Neural cell (in vitro differentiated cells): ENCODE measurements around the gene TAF6. TPM values are rescaled to one million over a fixed set of nuclear protein-coding genes. Genes with fewer than 3 reads are reported as not detected.

Experiments used
- H2AFZ ChIP-seq: fragments of 200-600, 300-800 bp; sonication (generic), shearing (Covaris generic); 2 replicates; pipeline ENCODE4 v1.6.0; 2014; ENCODE audit warnings: low read depth, mild to moderate bottlenecking, antibody characterized with exemption, low read length, moderate library complexity
- H3F3A ChIP-seq: fragments of 200-600 bp; shearing (Covaris generic); 2 replicates; pipeline ENCODE4 v1.6.1; 2016; ENCODE audit warnings: mild to moderate bottlenecking, moderate library complexity, mixed read lengths, antibody characterized with exemption, low read length; ENCODE audit not compliant: insufficient read depth, poor library complexity, severe bottlenecking
- H3K27ac ChIP-seq: fragments of 200-600, 300-800 bp; sonication (generic), shearing (Covaris generic); 2 replicates; pipeline ENCODE4 v1.5.1; 2014; ENCODE audit warnings: mild to moderate bottlenecking, low read length, moderate library complexity
- H3K27me3 ChIP-seq: fragments of 300-800, 200-600 bp; sonication (generic), shearing (Covaris generic); 2 replicates; pipeline ENCODE4 v1.6.0; 2014; ENCODE audit warnings: mild to moderate bottlenecking, low read depth, low read length, moderate library complexity; ENCODE audit not compliant: insufficient read depth
- H3K36me3 ChIP-seq: fragments of 300-800, 200-600 bp; sonication (generic), shearing (Covaris generic); 2 replicates; pipeline ENCODE4 v1.5.1; 2014; ENCODE audit warnings: mild to moderate bottlenecking, antibody characterized with exemption, low read length, moderate library complexity; ENCODE audit not compliant: insufficient read depth
- H3K4me2 ChIP-seq: fragments of 300-800, 200-600 bp; sonication (generic), shearing (Covaris generic); 2 replicates; pipeline ENCODE4 v1.6.0; 2014; ENCODE audit warnings: mild to moderate bottlenecking, low read length
- H3K4me3 ChIP-seq: fragments of 300-800, 200-600 bp; sonication (generic), shearing (Covaris generic); 2 replicates; pipeline ENCODE4 v1.5.1; 2014; ENCODE audit warnings: mild to moderate bottlenecking, low read length, moderate library complexity
- H3K79me2 ChIP-seq: fragments of 200-600 bp; shearing (Covaris generic); replicated peaks from 2 replicates; pipeline ENCODE4 v1.6.0; 2014; ENCODE audit warnings: mild to moderate bottlenecking, low read length, moderate library complexity; ENCODE audit not compliant: insufficient read depth
- H3K9ac ChIP-seq: fragments of 300-800, 200-600 bp; sonication (generic), shearing (Covaris generic); 2 replicates; pipeline ENCODE4 v1.6.1; 2016; ENCODE audit warnings: mild to moderate bottlenecking, low read length, mixed read lengths
- H3K9me2 ChIP-seq: fragments of 200-600 bp; shearing (Covaris generic); 2 replicates; pipeline ENCODE4 v1.6.1; 2016; ENCODE audit warnings: mild to moderate bottlenecking, low read length, mixed read lengths; ENCODE audit not compliant: insufficient read depth
- H3K9me3 ChIP-seq: fragments of 200-600, 300-800 bp; sonication (generic), shearing (Covaris generic); 2 replicates; pipeline ENCODE4 v1.6.1; 2016; ENCODE audit warnings: mild to moderate bottlenecking, mixed run types, low read length, moderate library complexity, mixed read lengths
- H4K20me1 ChIP-seq: fragments of 200-600 bp; shearing (Covaris generic); 2 replicates; pipeline ENCODE4 v1.6.1; 2016; ENCODE audit warnings: mild to moderate bottlenecking, mixed run types; ENCODE audit not compliant: insufficient read depth
- EP300 ChIP-seq: fragments of 450-650 bp; conservative IDR thresholded peaks from 2 replicates; pipeline ENCODE4 v1.6.1; 2014; ENCODE audit warnings: antibody characterized with exemption, mild to moderate bottlenecking, moderate library complexity; ENCODE audit not compliant: poor library complexity, severe bottlenecking
- EZH2 ChIP-seq: fragments of 200-600, 300-800 bp; shearing (Covaris generic), sonication (generic); IDR thresholded peaks from 2 replicates; pipeline ENCODE4 v1.6.1; 2014; ENCODE audit warnings: antibody characterized with exemption, low read length, borderline replicate concordance, mild to moderate bottlenecking; ENCODE audit not compliant: insufficient read depth, poor library complexity, severe bottlenecking
- MXI1 ChIP-seq: fragments of 450-650 bp; conservative IDR thresholded peaks from 2 replicates; pipeline ENCODE4 v1.6.1; 2014; ENCODE audit warnings: antibody characterized with exemption, mild to moderate bottlenecking; ENCODE audit not compliant: poor library complexity, severe bottlenecking
- POLR2AphosphoS5 ChIP-seq: IDR thresholded peaks from 2 replicates; pipeline ENCODE4 v1.6.1; 2012
- RAD21 ChIP-seq: fragments of 450-650 bp; conservative IDR thresholded peaks from 2 replicates; pipeline ENCODE4 v1.6.1; 2014; ENCODE audit warnings: antibody characterized with exemption, mild to moderate bottlenecking, moderate library complexity
- SMC3 ChIP-seq: fragments of 450-650 bp; conservative IDR thresholded peaks from 2 replicates; pipeline ENCODE4 v1.6.1; 2014; ENCODE audit warnings: antibody characterized with exemption, mild to moderate bottlenecking, moderate library complexity; ENCODE audit not compliant: poor library complexity
- TAF1 ChIP-seq: IDR thresholded peaks from 2 replicates; pipeline ENCODE4 v1.6.1; 2012; ENCODE audit warnings: low read depth
- polyA plus RNA-seq: library from polyadenylated mRNA; depleted of rRNA; stranded (reverse); fragments of >200 nt; gene quantifications from 2 replicates; pipeline ENCODE4 v1.2.3, GENCODE V29; 2014
- TF ChIP-seq, protein P1 (sequence below): fragments of 450-650 bp; IDR thresholded peaks from 2 replicates; pipeline ENCODE4 v1.5.1; 2014; ENCODE audit warnings: antibody characterized with exemption, mild to moderate bottlenecking, moderate library complexity; ENCODE audit not compliant: poor library complexity, severe bottlenecking
- TF ChIP-seq, protein P2 (sequence below): IDR thresholded peaks from 2 replicates; pipeline ENCODE4 v1.6.1; 2012; ENCODE audit warnings: borderline replicate concordance

TAF6 gene
- polyA plus RNA-seq, 1 donor from 2014 or later = 23.4 TPM

GRCh38 chr7:100155553-100156317 is 36.6 kb upstream of the TAF6 start:
- Histone ChIP-seq H3K36me3 (no peaks in the 10 kb centered on the region), H3K9ac (no peak overlapping the region), H3K9me3 (no peaks in the 10 kb centered on the region), H3K4me3 (no peak overlapping the region), H3K27me3 (no peaks in the 10 kb centered on the region), H3K9me2 (no peaks in the 10 kb centered on the region), H3K27ac (no peak overlapping the region), H3K79me2 (no peaks in the 10 kb centered on the region), H3K4me2 (no peak overlapping the region), H4K20me1 (no peaks in the 10 kb centered on the region), H2AFZ (no peak overlapping the region), H3F3A (no peaks in the 10 kb centered on the region)
- TF ChIP-seq, protein P1, sequence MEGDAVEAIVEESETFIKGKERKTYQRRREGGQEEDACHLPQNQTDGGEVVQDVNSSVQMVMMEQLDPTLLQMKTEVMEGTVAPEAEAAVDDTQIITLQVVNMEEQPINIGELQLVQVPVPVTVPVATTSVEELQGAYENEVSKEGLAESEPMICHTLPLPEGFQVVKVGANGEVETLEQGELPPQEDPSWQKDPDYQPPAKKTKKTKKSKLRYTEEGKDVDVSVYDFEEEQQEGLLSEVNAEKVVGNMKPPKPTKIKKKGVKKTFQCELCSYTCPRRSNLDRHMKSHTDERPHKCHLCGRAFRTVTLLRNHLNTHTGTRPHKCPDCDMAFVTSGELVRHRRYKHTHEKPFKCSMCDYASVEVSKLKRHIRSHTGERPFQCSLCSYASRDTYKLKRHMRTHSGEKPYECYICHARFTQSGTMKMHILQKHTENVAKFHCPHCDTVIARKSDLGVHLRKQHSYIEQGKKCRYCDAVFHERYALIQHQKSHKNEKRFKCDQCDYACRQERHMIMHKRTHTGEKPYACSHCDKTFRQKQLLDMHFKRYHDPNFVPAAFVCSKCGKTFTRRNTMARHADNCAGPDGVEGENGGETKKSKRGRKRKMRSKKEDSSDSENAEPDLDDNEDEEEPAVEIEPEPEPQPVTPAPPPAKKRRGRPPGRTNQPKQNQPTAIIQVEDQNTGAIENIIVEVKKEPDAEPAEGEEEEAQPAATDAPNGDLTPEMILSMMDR = no peak
- TF ChIP-seq TAF1 (no peak), POLR2AphosphoS5 (no peak), RAD21 (no peak), MXI1 (no peak), SMC3 (no peak), EP300 (no peak)
- TF ChIP-seq, protein P2, sequence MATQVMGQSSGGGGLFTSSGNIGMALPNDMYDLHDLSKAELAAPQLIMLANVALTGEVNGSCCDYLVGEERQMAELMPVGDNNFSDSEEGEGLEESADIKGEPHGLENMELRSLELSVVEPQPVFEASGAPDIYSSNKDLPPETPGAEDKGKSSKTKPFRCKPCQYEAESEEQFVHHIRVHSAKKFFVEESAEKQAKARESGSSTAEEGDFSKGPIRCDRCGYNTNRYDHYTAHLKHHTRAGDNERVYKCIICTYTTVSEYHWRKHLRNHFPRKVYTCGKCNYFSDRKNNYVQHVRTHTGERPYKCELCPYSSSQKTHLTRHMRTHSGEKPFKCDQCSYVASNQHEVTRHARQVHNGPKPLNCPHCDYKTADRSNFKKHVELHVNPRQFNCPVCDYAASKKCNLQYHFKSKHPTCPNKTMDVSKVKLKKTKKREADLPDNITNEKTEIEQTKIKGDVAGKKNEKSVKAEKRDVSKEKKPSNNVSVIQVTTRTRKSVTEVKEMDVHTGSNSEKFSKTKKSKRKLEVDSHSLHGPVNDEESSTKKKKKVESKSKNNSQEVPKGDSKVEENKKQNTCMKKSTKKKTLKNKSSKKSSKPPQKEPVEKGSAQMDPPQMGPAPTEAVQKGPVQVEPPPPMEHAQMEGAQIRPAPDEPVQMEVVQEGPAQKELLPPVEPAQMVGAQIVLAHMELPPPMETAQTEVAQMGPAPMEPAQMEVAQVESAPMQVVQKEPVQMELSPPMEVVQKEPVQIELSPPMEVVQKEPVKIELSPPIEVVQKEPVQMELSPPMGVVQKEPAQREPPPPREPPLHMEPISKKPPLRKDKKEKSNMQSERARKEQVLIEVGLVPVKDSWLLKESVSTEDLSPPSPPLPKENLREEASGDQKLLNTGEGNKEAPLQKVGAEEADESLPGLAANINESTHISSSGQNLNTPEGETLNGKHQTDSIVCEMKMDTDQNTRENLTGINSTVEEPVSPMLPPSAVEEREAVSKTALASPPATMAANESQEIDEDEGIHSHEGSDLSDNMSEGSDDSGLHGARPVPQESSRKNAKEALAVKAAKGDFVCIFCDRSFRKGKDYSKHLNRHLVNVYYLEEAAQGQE = no peak

- H3K9ac ChIP-seq = no peak overlapping the region
- TF ChIP-seq TAF1 (no peak), EZH2 (no peak), POLR2AphosphoS5 (no peak), MXI1 (no peak), SMC3 (no peak), EP300 (no peak), RAD21 (no peak)
- TF ChIP-seq, protein P2 = no peak
- TF ChIP-seq, protein P1 = no peak
- no peak overlapping the region for H3K4me2 ChIP-seq
- no peaks in the 10 kb centered on the region for H3F3A ChIP-seq
- H3K36me3 ChIP-seq = no peaks in the 10 kb centered on the region
- no peaks in the 10 kb centered on the region for H3K9me2 ChIP-seq
- H4K20me1 ChIP-seq = no peaks in the 10 kb centered on the region
- peaks cover 5% of the 10 kb centered on the region for H3K79me2 ChIP-seq
- no peak overlapping the region for H3K4me3 ChIP-seq
- no peak overlapping the region for H3K27ac ChIP-seq
- no peak overlapping the region for H2AFZ ChIP-seq
- no peaks in the 10 kb centered on the region for H3K9me3 ChIP-seq
- no peaks in the 10 kb centered on the region for H3K27me3 ChIP-seq
Observed at GRCh38 chr7:100154651-100155491, 35.7 kb upstream of the TAF6 start.
